CD4-positive, CD25-positive, alpha-beta regulatory T cell (primary cell): ENCODE results near the gene ALS2CL. TPM values are rescaled to one million over a fixed set of nuclear protein-coding genes. Genes with fewer than 3 reads are reported as not detected.
A peak's percentile ranks its signal among the peaks of the same experiment; 100 is the strongest.

Experiments used
- ATAC-seq, 2 donors: fragments of 150-1000 bp; cut with Tn5 transposase; one replicate each; pipeline ENCODE4 v1.10.0; 2021; ENCODE audit warnings: low read depth in 2 of 2, moderate number of reproducible peaks in 2 of 2, moderate library complexity in 1 of 2
- DNase-seq, 3 donors: peaks; one replicate each; pipeline versions ENCODE4 v3.0.0 to v3.0.0-alpha.2; 2012 to 2022; ENCODE audit warnings: mixed read lengths in 1 of 3
- H3K27ac ChIP-seq: one replicate; pipeline ENCODE4 v1.7.0; 2013; ENCODE audit warnings: mild to moderate bottlenecking, low read length; ENCODE audit not compliant: insufficient read depth, poor library complexity, severe bottlenecking
- H3K27me3 ChIP-seq: one replicate; pipeline ENCODE4 v1.7.0; 2013; ENCODE audit warnings: low read length; ENCODE audit not compliant: control insufficient read depth, insufficient read depth
- H3K36me3 ChIP-seq: one replicate; pipeline ENCODE4 v1.7.0; 2013; ENCODE audit warnings: mild to moderate bottlenecking, low read length, moderate library complexity; ENCODE audit not compliant: control insufficient read depth, insufficient read depth
- H3K4me1 ChIP-seq: 2 replicates; pipeline ENCODE4 v1.7.0; 2013; ENCODE audit warnings: mild to moderate bottlenecking, low read length; ENCODE audit not compliant: insufficient read depth, control insufficient read depth, poor library complexity, severe bottlenecking
- H3K4me3 ChIP-seq: one replicate; pipeline ENCODE4 v1.7.0; 2013; ENCODE audit warnings: low read depth, mild to moderate bottlenecking, low read length, moderate library complexity
- H3K9me3 ChIP-seq, 2 experiments: 1 replicate in 1 of 2; 2 replicates in 1 of 2; pipeline ENCODE4 v1.7.0; 2013; ENCODE audit warnings: low read length in 2 of 2, mild to moderate bottlenecking in 1 of 2, moderate library complexity in 1 of 2; ENCODE audit not compliant: control insufficient read depth in 2 of 2
- H3K27ac Mint-ChIP-seq, 3 donors: one replicate each; pipeline ENCODE4 v1.8.0; 2020 to 2022; ENCODE audit warnings: mild to moderate bottlenecking in 3 of 3, mixed read lengths in 3 of 3, moderate library complexity in 2 of 3
- H3K27me3 Mint-ChIP-seq: one replicate; pipeline ENCODE4 v1.8.0; 2022; ENCODE audit warnings: mild to moderate bottlenecking, mixed read lengths
- H3K36me3 Mint-ChIP-seq: one replicate; pipeline ENCODE4 v1.8.0; 2020; ENCODE audit warnings: mixed read lengths
- H3K4me1 Mint-ChIP-seq, 4 donors: one replicate each; pipeline ENCODE4 v1.8.0; 2020 to 2022; ENCODE audit warnings: mixed read lengths in 4 of 4, mild to moderate bottlenecking in 1 of 4
- H3K4me3 Mint-ChIP-seq, 4 donors: one replicate each; pipeline ENCODE4 v1.8.0; 2020 to 2022; ENCODE audit warnings: mild to moderate bottlenecking in 4 of 4, mixed read lengths in 4 of 4, moderate library complexity in 3 of 4
- H3K9me3 Mint-ChIP-seq, 7 donors: one replicate each; pipeline ENCODE4 v1.8.0; 2020 to 2022; ENCODE audit warnings: mixed read lengths in 7 of 7, mild to moderate bottlenecking in 3 of 7, moderate library complexity in 2 of 7
- polyA plus RNA-seq, 4 donors: library from polyadenylated mRNA; unstranded; fragments of 300-500 nt; fragmentation: Illumina TruSeq; gene quantifications; one replicate each; pipeline ENCODE4 v1.2.3, GENCODE V29; 2021
- total RNA-seq: library from RNA; stranded (reverse); gene quantifications from one replicate; pipeline ENCODE4 v1.2.3, GENCODE V29; 2022

ALS2CL gene
- total and polyA plus RNA-seq, 5 donors from 2014 or later = 1.3 to 25.8 (median 1.7) TPM

DNA sequence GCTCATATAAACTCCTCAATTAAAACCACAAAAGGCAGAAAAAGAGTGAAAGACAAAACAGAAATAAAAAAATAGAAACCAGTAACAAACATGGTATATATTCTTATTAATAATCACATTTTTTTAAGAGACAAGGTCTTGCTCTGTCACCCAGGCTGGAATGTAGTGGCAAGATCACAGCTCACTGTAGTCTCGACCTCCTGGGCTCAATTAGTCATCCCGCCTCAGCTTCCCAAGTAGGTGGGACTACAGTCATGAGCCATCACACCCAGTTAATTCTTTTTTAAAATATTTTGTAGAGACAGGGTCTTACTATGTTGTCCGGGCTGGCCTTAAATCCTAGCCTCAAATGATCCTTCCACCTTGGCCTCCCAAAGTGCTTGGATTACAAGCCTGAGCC lies 44.0 kb downstream of the ALS2CL start:
- Mint-ChIP-seq H3K27ac (no peak overlapping the region), H3K9me3 (peaks cover 0 to 10% (median 8%) of the 10 kb centered on the region in 7 donors), H3K4me3 (no peak overlapping the region), H3K27me3 (peaks cover 50% of the 10 kb centered on the region), H3K4me1 (no peaks in the 10 kb centered on the region), H3K36me3 (peaks cover 3% of the 10 kb centered on the region)
- DNase-seq (no peak), ATAC-seq (no peak)
- peaks cover 6 to 7% of the 10 kb centered on the region in 2 experiments for H3K9me3 ChIP-seq
- H3K4me3 ChIP-seq = no peak overlapping the region
- H3K4me1 ChIP-seq = no peaks in the 10 kb centered on the region
- H3K27ac ChIP-seq = no peak overlapping the region
- peaks cover 12% of the 10 kb centered on the region for H3K27me3 ChIP-seq
- no peaks in the 10 kb centered on the region for H3K36me3 ChIP-seq

DNA sequence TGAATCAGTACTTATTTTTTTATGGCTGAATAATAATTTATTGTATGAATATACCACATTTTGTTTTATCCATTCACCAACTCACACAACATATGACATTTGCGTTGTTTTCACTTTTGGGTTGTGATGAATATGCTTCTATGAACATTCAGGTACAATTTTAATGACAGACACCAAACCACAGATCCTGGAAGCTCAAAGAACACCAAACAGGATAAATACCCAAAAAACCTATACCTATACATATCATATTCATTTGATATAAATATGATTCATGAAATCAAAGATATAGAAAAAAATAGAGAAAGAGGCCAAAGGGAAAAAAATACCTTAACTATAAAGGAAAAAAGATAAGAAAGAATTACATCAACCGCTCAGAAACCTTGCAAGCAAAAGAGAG lies 45.4 kb downstream of the ALS2CL start:
- H3K36me3 Mint-ChIP-seq = peaks cover 3% of the 10 kb centered on the region
- Histone ChIP-seq H3K9me3 (peaks cover 6 to 7% of the 10 kb centered on the region in 2 experiments), H3K27ac (no peak overlapping the region), H3K4me3 (no peak overlapping the region), H3K36me3 (no peaks in the 10 kb centered on the region), H3K4me1 (no peaks in the 10 kb centered on the region), H3K27me3 (peaks cover 12% of the 10 kb centered on the region)
- H3K27ac Mint-ChIP-seq = no peak overlapping the region
- peaks cover 0 to 10% (median 8%) of the 10 kb centered on the region in 7 donors for H3K9me3 Mint-ChIP-seq
- H3K27me3 Mint-ChIP-seq = peaks cover 55% of the 10 kb centered on the region
- DNase-seq (no peak), ATAC-seq (no peak)
- H3K4me1 Mint-ChIP-seq = peaks cover 0 to 4% (median 0%) of the 10 kb centered on the region in 4 donors
- H3K4me3 Mint-ChIP-seq = no peak overlapping the region

DNA sequence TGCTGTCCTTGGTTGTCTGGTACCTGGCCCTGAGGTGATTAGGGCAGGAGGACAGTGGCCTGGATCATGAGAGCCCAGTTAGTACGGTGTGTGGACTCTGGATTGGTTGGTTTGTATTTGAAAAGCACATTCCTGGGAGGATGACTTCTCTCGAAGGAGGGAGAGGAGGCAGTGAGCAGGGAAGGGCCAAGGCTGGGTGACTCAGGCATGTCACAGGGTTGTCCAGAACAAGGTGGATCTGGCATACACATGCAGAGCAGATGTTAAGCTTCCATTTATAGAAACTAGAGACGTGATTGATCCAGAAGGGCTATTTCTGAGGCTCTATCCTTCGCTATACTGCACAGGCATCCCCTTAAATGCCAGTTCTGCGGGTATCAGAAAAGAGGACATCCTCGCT lies 46.8 kb downstream of the ALS2CL start:
- Mint-ChIP-seq H3K9me3 (peaks cover 0 to 6% (median 3%) of the 10 kb centered on the region in 7 donors), H3K27ac (no peak overlapping the region), H3K36me3 (no peaks in the 10 kb centered on the region), H3K4me3 (no peak overlapping the region), H3K4me1 (peaks cover 0 to 4% (median 0%) of the 10 kb centered on the region in 4 donors), H3K27me3 (peaks cover 52% of the 10 kb centered on the region)
- Histone ChIP-seq H3K27me3 (peaks cover 12% of the 10 kb centered on the region), H3K4me3 (no peak overlapping the region), H3K4me1 (no peaks in the 10 kb centered on the region), H3K27ac (no peak overlapping the region), H3K9me3 (peaks cover under 1 to 2% of the 10 kb centered on the region in 2 experiments), H3K36me3 (no peaks in the 10 kb centered on the region)
- ATAC-seq (no peak), DNase-seq (no peak)

DNA sequence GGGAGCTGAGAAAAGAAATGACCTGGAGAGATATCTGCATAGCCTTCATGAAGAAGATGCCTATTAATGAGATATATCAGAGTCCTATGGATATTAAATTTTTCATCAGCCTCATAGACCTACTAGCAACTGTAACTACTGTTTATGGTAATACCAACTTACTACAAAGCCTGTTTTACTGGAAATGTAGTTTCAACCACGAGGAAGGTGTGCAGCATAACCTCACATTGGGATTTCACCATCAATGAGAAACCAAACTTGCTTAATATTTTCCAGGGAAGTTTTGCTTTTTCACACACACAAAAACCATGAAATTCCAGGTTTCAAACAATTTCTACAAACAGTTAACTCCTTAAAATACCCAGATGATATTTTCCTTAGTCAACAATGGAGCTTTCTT lies 49.8 kb downstream of the ALS2CL start:
- DNase-seq (no peak), ATAC-seq (no peak)
- Histone ChIP-seq H3K36me3 (no peaks in the 10 kb centered on the region), H3K4me3 (no peak overlapping the region), H3K4me1 (no peaks in the 10 kb centered on the region), H3K27me3 (peaks cover 15% of the 10 kb centered on the region), H3K27ac (no peak overlapping the region), H3K9me3 (peaks cover 0 to 6% of the 10 kb centered on the region in 2 experiments)
- Mint-ChIP-seq H3K27ac (no peak overlapping the region), H3K4me1 (peaks cover 0 to 4% (median 0%) of the 10 kb centered on the region in 4 donors), H3K4me3 (no peak overlapping the region), H3K36me3 (no peaks in the 10 kb centered on the region), H3K27me3 (peaks cover 55% of the 10 kb centered on the region), H3K9me3 (peaks cover 0 to 21% (median 8%) of the 10 kb centered on the region in 7 donors)

DNA sequence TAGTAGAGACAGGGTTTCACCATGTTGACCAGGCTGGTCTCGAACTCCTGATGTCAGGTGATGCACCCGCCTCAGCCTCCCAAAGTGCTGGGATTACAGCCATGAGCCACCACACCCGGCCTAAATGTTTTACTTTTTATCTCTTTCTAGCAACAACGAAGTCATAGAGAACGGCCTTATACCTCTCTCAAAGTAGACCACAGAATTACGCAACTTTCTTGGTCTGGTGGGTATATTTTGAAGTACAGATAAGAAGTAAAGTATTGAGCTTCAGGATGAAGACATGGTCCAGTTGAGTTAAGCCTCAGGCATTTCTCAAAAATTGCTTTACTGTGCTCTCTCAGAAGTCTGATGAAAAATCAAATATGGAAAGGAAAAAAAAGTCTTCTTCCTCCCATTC lies 50.5 kb downstream of the ALS2CL start:
- H3K27ac ChIP-seq = no peak overlapping the region
- H3K4me3 ChIP-seq = no peak overlapping the region
- Mint-ChIP-seq H3K9me3 (peaks cover 0 to 22% (median 7%) of the 10 kb centered on the region in 7 donors), H3K4me3 (no peak overlapping the region), H3K27me3 (peaks cover 53% of the 10 kb centered on the region), H3K27ac (no peak overlapping the region), H3K36me3 (no peaks in the 10 kb centered on the region), H3K4me1 (peaks cover 0 to 4% (median 0%) of the 10 kb centered on the region in 4 donors)
- DNase-seq (no peak), ATAC-seq (no peak)
- peaks cover 0 to 6% of the 10 kb centered on the region in 2 experiments for H3K9me3 ChIP-seq
- H3K27me3 ChIP-seq = peaks cover 17% of the 10 kb centered on the region
- no peaks in the 10 kb centered on the region for H3K36me3 ChIP-seq
- H3K4me1 ChIP-seq = no peaks in the 10 kb centered on the region

DNA sequence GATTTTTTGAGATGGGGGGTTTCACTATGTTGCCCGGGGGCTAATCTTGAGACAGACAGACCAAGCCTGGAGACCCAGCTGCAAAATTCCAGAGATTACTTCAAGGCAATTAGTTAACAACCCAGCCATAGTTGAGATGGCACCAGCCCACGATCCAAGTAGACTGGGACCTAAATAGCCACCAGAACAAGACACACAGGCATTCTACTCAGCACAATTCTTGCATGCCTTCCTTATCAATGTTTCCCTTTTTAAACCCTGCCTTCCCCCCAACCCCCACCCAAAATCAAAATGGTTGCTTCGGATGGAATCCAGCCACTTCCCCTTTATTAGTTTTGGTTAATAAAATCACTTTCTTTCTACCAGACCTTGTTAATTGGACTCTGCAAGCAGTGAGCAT lies 52.6 kb downstream of the ALS2CL start:
- Histone ChIP-seq H3K9me3 (peaks cover 0 to 6% of the 10 kb centered on the region in 2 experiments), H3K4me1 (no peaks in the 10 kb centered on the region), H3K4me3 (no peak overlapping the region), H3K27ac (no peak overlapping the region), H3K36me3 (no peaks in the 10 kb centered on the region), H3K27me3 (peaks cover 13% of the 10 kb centered on the region)
- Mint-ChIP-seq H3K9me3 (peaks cover 0 to 22% (median 7%) of the 10 kb centered on the region in 7 donors), H3K27ac (no peak overlapping the region), H3K4me1 (peaks cover 0 to 4% (median 0%) of the 10 kb centered on the region in 4 donors), H3K27me3 (peaks cover 52% of the 10 kb centered on the region), H3K36me3 (no peaks in the 10 kb centered on the region), H3K4me3 (no peak overlapping the region)
- DNase-seq (no peak), ATAC-seq (no peak)

DNA sequence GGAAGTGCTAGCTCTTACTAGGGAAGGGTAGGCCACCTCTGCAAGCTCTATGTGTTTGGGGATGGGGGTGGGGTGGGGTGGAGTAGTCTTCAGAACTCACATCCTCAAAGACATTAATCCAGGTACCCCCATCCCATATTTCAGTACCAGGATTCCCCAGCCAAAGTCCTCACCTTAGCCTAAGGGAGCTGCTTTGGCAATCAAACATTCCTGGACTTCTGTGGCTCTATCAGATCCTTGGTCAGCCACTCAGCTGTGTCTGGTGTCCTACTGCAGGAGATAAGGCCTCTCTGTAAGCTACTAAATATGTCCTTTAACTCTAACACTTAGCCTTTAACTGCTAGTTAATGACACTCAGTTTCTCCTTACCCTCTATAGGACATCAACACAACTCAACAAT lies 54.3 kb downstream of the ALS2CL start:
- H3K9me3 Mint-ChIP-seq = peaks cover 0 to 22% (median 7%) of the 10 kb centered on the region in 7 donors
- peaks cover 0 to 4% (median 0%) of the 10 kb centered on the region in 4 donors for H3K4me1 Mint-ChIP-seq
- H3K27ac Mint-ChIP-seq = no peak overlapping the region
- no peak overlapping the region for H3K27ac ChIP-seq
- peaks cover 0 to 6% of the 10 kb centered on the region in 2 experiments for H3K9me3 ChIP-seq
- H3K27me3 Mint-ChIP-seq = peaks cover 50% of the 10 kb centered on the region
- H3K27me3 ChIP-seq = peaks cover 10% of the 10 kb centered on the region
- H3K36me3 Mint-ChIP-seq = no peaks in the 10 kb centered on the region
- DNase-seq (no peak), ATAC-seq (no peak)
- no peaks in the 10 kb centered on the region for H3K4me1 ChIP-seq
- H3K4me3 Mint-ChIP-seq = peak overlapping the region in 1 of 4 donors; percentile 59
- no peak overlapping the region for H3K4me3 ChIP-seq
- H3K36me3 ChIP-seq = no peaks in the 10 kb centered on the region

DNA sequence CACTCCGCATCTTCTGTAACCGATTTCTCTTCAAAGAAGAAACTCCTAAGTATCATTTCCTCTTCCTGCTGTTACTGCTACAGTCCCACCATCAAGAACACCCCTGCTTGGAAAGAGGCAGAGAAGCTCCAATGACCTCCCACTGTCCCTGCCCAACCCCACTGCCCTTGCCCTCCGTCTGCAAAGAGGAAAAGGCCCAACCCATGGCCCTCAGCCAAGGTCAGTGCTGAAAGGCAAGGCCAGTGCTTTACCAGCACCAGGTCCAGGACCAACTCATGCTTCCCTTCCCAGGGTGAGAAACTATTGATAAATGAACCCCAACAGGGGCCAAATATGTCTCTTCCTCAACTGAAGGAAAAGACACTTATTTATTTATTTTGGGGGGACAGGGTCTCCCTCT lies 58.6 kb downstream of the ALS2CL start:
- no peak overlapping the region for H3K4me3 Mint-ChIP-seq

More for the DNA sequence above, 58.6 kb downstream of the ALS2CL start:
- Mint-ChIP-seq H3K27ac (peak overlapping the region in 1 of 3 donors; percentile 17), H3K27me3 (peaks cover 18% of the 10 kb centered on the region), H3K4me1 (peaks cover 4 to 5% (median 5%) of the 10 kb centered on the region in 4 donors), H3K9me3 (peaks cover 0 to 4% (median 0%) of the 10 kb centered on the region in 7 donors), H3K36me3 (no peaks in the 10 kb centered on the region)
- Histone ChIP-seq H3K27ac (no peak overlapping the region), H3K4me3 (no peak overlapping the region), H3K36me3 (no peaks in the 10 kb centered on the region), H3K4me1 (peaks cover 7% of the 10 kb centered on the region), H3K9me3 (no peaks in the 10 kb centered on the region), H3K27me3 (peaks cover 7% of the 10 kb centered on the region)
- ATAC-seq (no peak), DNase-seq (no peak)
